Lung microvascular endothelial cell (primary cell): ENCODE measurements around the gene TBC1D14. TPM values are rescaled to one million over a fixed set of nuclear protein-coding genes. Genes with fewer than 3 reads are reported as not detected.

ENCODE experiments used
- DNase-seq, 2 donors: peaks; one replicate each; pipeline versions ENCODE4 v3.0.0 to v3.0.0-alpha.2; 2010; ENCODE audit warnings: low read depth in 2 of 2
- total RNA-seq: library from RNA; depleted of rRNA; stranded (reverse); fragments of >200 nt; gene quantifications from 2 replicates; pipeline ENCODE4 v1.2.1, GENCODE V29; 2014

Gene TBC1D14
- total RNA-seq, 1 donor from 2014 or later: 19.8 TPM

GRCh38 chr4:7055111-7055989 is 145.7 kb downstream of the TBC1D14 start:
- peak; percentile 26 to 72 for DNase-seq

- no peak for DNase-seq
These were observed 146.3 kb downstream of the TBC1D14 start for GRCh38 chr4:7055990-7056325.

GRCh38 chr4:7058792-7059191 is 149.2 kb downstream of the TBC1D14 start:
- no peak for DNase-seq

GRCh38 chr4:7059662-7060061 is 150.0 kb downstream of the TBC1D14 start:
- no peak for DNase-seq

GRCh38 chr4:7060346-7061150 is 150.9 kb downstream of the TBC1D14 start:
- DNase-seq: no peak

- DNase-seq: no peak
These were observed 152.2 kb downstream of the TBC1D14 start for GRCh38 chr4:7061815-7062214.

- no peak for DNase-seq
These were observed 153.2 kb downstream of the TBC1D14 start for GRCh38 chr4:7062816-7063215.

- DNase-seq: no peak
These were observed 153.7 kb downstream of the TBC1D14 start for GRCh38 chr4:7063362-7063761.

- no peak for DNase-seq
These were observed 156.4 kb downstream of the TBC1D14 start for GRCh38 chr4:7066006-7066405.

GRCh38 chr4:7066493-7066892 is 156.9 kb downstream of the TBC1D14 start:
- no peak for DNase-seq

GRCh38 chr4:7067126-7067451 is 157.5 kb downstream of the TBC1D14 start:
- DNase-seq: no peak

GRCh38 chr4:7067452-7068278 is 158.0 kb downstream of the TBC1D14 start, which contains the start of gene GRPEL1:
GRPEL1 (minus strand) TSS chr4:7068064; CDS start chr4:7068032, 32 bp downstream.
- peak; percentile 99 for DNase-seq

GRCh38 chr4:7068279-7068842 is 158.7 kb downstream of the TBC1D14 start:
- DNase-seq: no peak

GRCh38 chr4:7068883-7069282 is 159.3 kb downstream of the TBC1D14 start:
- DNase-seq: peak in 1 of 2 donors; percentile 28

- DNase-seq: peak; percentile 72 to 82
These were observed 161.3 kb downstream of the TBC1D14 start for GRCh38 chr4:7070729-7071511.

- no peak for DNase-seq
These were observed 163.4 kb downstream of the TBC1D14 start for GRCh38 chr4:7073059-7073458.

GRCh38 chr4:7073526-7074390 is 164.1 kb downstream of the TBC1D14 start:
- peak; percentile 48 to 69 for DNase-seq

- no peak for DNase-seq
These were observed 164.8 kb downstream of the TBC1D14 start for GRCh38 chr4:7074426-7074825.

GRCh38 chr4:7075962-7076695 is 166.5 kb downstream of the TBC1D14 start:
- DNase-seq: peak in 1 of 2 donors; percentile 56
